Stimulated activated memory B cell treated with anti-CD40 and anti-IgM and Interleukin-4, amounts not matched to agents 10 μg/mL and 1 μg/mL and 100 μg/mL, for 72 hours (primary cell): Measurements from ENCODE around the gene DNAH10.

Source experiments
- ATAC-seq: fragments of 150-1000 bp; cut with Tn5 transposase; 2 replicates; pipeline ENCODE4 v1.10.0; 2021
- H3K27ac Mint-ChIP-seq: one replicate; pipeline ENCODE4 v1.8.0; 2022; ENCODE audit warnings: mild to moderate bottlenecking, mixed read lengths
- H3K27me3 Mint-ChIP-seq: one replicate; pipeline ENCODE4 v1.8.0; 2022; ENCODE audit warnings: mixed read lengths
- H3K36me3 Mint-ChIP-seq: one replicate; pipeline ENCODE4 v1.8.0; 2022; ENCODE audit warnings: mixed read lengths
- H3K4me1 Mint-ChIP-seq: one replicate; pipeline ENCODE4 v1.8.0; 2022; ENCODE audit warnings: mixed read lengths
- H3K4me3 Mint-ChIP-seq: one replicate; pipeline ENCODE4 v1.8.0; 2022; ENCODE audit warnings: mild to moderate bottlenecking, moderate library complexity, mixed read lengths
- H3K9me3 Mint-ChIP-seq: one replicate; pipeline ENCODE4 v1.8.0; 2022; ENCODE audit warnings: mixed read lengths

DNAH10 gene

DNA sequence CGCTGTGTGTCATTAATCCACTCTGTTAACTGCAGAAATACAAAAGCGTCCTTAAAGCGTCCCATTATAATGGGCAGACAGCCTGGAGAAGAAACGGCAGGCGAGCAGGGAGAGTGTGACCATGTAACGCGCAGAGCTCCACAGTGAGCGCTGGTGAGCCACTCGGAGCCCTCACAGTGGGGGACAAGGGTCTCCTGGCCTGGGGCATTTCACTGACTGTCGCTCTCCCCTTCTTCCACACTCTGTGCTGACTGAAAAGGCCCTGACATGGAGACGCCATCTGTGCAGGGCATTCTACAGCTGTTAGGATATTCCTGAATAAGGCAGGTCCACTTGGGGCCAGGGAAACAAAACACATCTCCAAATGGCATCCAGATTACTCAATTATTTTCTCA is 186.3 kb downstream of the DNAH10 start:
- no peak for ATAC-seq
- Mint-ChIP-seq H3K27me3 (no peaks in the 10 kb centered on the region), H3K4me1 (no peaks in the 10 kb centered on the region), H3K27ac (no peak overlapping the region), H3K36me3 (peaks cover 17% of the 10 kb centered on the region), H3K4me3 (no peak overlapping the region), H3K9me3 (no peaks in the 10 kb centered on the region)

DNA sequence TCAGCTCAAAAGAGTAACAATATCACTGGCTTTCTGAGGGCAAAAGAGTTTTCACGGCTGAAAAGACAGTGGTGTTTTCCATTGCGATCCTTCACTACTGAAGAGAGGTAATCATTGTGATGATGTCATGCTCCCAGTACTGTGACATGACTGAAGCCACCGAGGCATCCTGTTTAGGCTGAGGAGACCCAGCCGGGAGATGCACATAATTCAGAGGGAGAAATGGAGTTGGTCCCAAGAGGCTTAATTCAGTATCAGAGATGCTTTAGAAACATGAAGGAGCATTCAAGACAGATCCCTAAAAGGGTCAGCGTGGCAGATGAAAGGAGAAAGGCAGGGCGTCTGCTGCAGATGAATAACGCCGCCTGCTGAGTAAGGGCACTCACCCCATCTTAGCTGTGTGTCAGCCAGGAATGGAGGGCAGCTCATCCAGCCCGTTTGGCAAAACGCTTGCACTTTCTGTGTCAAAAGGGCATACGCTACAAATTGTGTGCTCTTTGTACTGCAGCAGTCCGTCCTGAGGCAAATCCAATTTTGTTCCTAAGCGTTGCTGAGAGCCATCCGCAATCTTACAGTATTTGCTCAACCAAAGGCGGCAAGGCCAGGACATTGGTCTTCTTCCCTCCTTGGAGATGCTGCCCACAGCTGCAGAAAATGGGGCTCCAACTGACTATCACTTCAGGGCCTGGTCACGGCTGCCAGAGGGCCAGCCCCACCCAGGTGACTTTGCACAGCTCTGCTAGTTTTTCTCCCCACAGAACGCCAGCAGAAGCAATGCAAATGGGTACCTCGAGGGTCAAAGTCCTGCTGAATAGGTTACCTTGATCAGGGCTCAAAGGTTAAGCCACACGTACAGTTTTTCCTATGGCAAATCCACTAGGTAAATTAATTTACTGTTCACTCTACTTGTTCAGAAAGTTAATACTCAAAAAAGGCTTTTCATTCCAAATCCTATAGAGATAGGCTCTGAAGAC is 187.0 kb downstream of the DNAH10 start:
- Mint-ChIP-seq H3K27me3 (no peaks in the 10 kb centered on the region), H3K27ac (no peak overlapping the region), H3K4me3 (no peak overlapping the region), H3K9me3 (no peaks in the 10 kb centered on the region), H3K4me1 (no peaks in the 10 kb centered on the region), H3K36me3 (peaks cover 17% of the 10 kb centered on the region)
- ATAC-seq = no peak

DNA sequence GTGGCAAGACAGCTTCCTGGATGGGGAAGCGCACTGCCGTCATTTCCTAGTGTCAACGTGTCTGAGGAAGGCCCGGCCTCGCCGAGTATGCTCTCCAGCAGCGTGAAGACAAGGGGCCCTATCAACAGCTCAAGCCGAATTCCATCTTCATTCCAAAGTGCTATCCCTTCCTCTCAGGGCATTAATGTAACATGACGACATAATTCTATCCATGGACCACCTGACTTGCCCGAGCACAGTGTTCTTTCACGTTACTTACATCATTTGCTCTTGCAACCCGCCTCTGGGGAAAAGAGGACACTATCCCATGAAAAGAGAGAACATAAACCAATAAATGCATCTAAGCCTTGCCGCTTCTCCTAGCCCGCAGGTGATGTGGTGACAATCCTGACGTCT is 187.7 kb downstream of the DNAH10 start:
- H3K36me3 Mint-ChIP-seq = peaks cover 12% of the 10 kb centered on the region
- H3K27me3 Mint-ChIP-seq = no peaks in the 10 kb centered on the region
- no peaks in the 10 kb centered on the region for H3K9me3 Mint-ChIP-seq
- no peaks in the 10 kb centered on the region for H3K4me1 Mint-ChIP-seq
- no peak overlapping the region for H3K4me3 Mint-ChIP-seq
- no peak overlapping the region for H3K27ac Mint-ChIP-seq
- no peak for ATAC-seq

- no peaks in the 10 kb centered on the region for H3K27me3 Mint-ChIP-seq
- H3K4me1 Mint-ChIP-seq = no peaks in the 10 kb centered on the region
- no peak overlapping the region for H3K27ac Mint-ChIP-seq
- ATAC-seq = no peak
- no peaks in the 10 kb centered on the region for H3K9me3 Mint-ChIP-seq
- no peak overlapping the region for H3K4me3 Mint-ChIP-seq
- peaks cover 9% of the 10 kb centered on the region for H3K36me3 Mint-ChIP-seq
Measured at GRCh38 chr12:123950476-123951349, 188.6 kb downstream of the DNAH10 start.

GRCh38 chr12:123951467-123951866 is 189.4 kb downstream of the DNAH10 start:
- H3K4me3 Mint-ChIP-seq = no peak overlapping the region
- no peak for ATAC-seq
- H3K27ac Mint-ChIP-seq = no peak overlapping the region
- peaks cover 1% of the 10 kb centered on the region for H3K36me3 Mint-ChIP-seq
- no peaks in the 10 kb centered on the region for H3K9me3 Mint-ChIP-seq
- no peaks in the 10 kb centered on the region for H3K27me3 Mint-ChIP-seq
- no peaks in the 10 kb centered on the region for H3K4me1 Mint-ChIP-seq

DNA sequence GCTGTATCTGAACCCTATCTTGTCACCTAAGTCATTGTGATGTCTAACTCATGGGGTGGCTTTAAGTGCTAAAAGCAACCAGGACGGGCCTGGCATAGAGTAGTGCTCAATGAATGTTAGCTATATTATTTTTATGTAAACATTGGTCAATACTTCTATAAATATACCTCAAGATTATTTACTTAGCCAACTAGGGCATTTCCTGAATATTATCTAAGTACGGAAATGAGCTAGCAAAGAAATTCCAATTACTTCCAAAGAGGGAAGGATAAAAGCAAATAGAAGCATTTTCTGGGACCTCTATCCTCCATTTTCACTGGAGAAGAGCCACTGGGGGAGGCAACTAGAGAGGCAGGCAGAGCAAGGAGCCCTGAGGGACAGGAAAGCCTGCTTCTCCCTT is 189.9 kb downstream of the DNAH10 start:
- no peak overlapping the region for H3K27ac Mint-ChIP-seq
- no peak for ATAC-seq
- no peaks in the 10 kb centered on the region for H3K4me1 Mint-ChIP-seq
- H3K9me3 Mint-ChIP-seq = no peaks in the 10 kb centered on the region
- no peaks in the 10 kb centered on the region for H3K27me3 Mint-ChIP-seq
- no peak overlapping the region for H3K4me3 Mint-ChIP-seq
- H3K36me3 Mint-ChIP-seq = no peaks in the 10 kb centered on the region

- H3K27ac Mint-ChIP-seq = no peak overlapping the region
- H3K4me3 Mint-ChIP-seq = no peak overlapping the region
- no peak for ATAC-seq
- H3K9me3 Mint-ChIP-seq = no peaks in the 10 kb centered on the region
- H3K27me3 Mint-ChIP-seq = no peaks in the 10 kb centered on the region
- no peaks in the 10 kb centered on the region for H3K4me1 Mint-ChIP-seq
- H3K36me3 Mint-ChIP-seq = no peaks in the 10 kb centered on the region
Measured at GRCh38 chr12:123954647-123955350, 192.7 kb downstream of the DNAH10 start.

GRCh38 chr12:123956249-123956648 is 194.1 kb downstream of the DNAH10 start:
- no peak overlapping the region for H3K4me3 Mint-ChIP-seq
- H3K4me1 Mint-ChIP-seq = no peaks in the 10 kb centered on the region
- H3K9me3 Mint-ChIP-seq = no peaks in the 10 kb centered on the region
- no peak for ATAC-seq
- H3K27me3 Mint-ChIP-seq = no peaks in the 10 kb centered on the region
- H3K36me3 Mint-ChIP-seq = no peaks in the 10 kb centered on the region
- no peak overlapping the region for H3K27ac Mint-ChIP-seq

- ATAC-seq = no peak
- no peak overlapping the region for H3K27ac Mint-ChIP-seq
- H3K4me1 Mint-ChIP-seq = no peaks in the 10 kb centered on the region
- H3K4me3 Mint-ChIP-seq = no peak overlapping the region
- H3K27me3 Mint-ChIP-seq = no peaks in the 10 kb centered on the region
- H3K36me3 Mint-ChIP-seq = no peaks in the 10 kb centered on the region
- no peaks in the 10 kb centered on the region for H3K9me3 Mint-ChIP-seq
Measured at GRCh38 chr12:123957196-123957595, 195.1 kb downstream of the DNAH10 start.

- no peak for ATAC-seq
- Mint-ChIP-seq H3K9me3 (no peaks in the 10 kb centered on the region), H3K4me3 (no peak overlapping the region), H3K36me3 (no peaks in the 10 kb centered on the region), H3K27ac (no peak overlapping the region), H3K27me3 (no peaks in the 10 kb centered on the region), H3K4me1 (no peaks in the 10 kb centered on the region)
Measured at GRCh38 chr12:123958462-123958861, 196.4 kb downstream of the DNAH10 start.

- Mint-ChIP-seq H3K27me3 (no peaks in the 10 kb centered on the region), H3K4me1 (no peaks in the 10 kb centered on the region), H3K4me3 (no peak overlapping the region), H3K27ac (no peak overlapping the region), H3K9me3 (no peaks in the 10 kb centered on the region), H3K36me3 (no peaks in the 10 kb centered on the region)
- ATAC-seq = no peak
Measured at GRCh38 chr12:123958876-123959275, 196.8 kb downstream of the DNAH10 start.

DNA sequence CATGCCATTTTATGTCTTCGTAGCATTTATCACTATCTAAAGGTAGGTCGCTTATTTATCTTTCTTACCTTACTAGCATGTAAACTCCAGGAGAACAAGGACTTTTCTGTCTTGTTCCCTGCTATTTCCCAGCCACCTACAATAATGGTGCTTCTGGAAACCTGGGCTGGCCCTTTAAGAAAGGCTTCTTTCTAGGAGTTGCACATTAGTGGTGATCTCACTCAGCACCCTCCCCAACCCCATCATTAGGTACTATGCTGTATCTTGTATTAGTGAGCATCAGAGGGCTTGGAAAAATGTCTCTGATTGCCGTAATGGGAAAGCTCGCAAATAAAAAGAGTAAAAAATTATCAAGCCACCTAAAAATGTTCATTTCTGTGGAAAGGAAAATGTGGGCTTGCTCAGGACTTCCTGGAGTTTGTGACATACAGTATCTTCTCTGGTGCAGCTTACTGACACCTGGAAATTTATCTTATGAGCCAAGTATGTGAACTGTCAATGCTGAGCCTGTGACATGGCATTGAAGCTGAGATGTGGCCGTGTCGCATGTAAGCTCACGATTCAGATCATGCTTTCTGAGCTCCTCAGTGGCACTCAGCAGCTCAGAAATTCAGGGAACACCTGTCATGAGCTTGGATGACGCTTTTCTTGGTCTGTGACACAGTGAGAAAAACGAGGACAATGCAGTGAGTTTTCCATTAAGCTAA is 198.1 kb downstream of the DNAH10 start:
- H3K27ac Mint-ChIP-seq = no peak overlapping the region
- no peaks in the 10 kb centered on the region for H3K27me3 Mint-ChIP-seq
- H3K36me3 Mint-ChIP-seq = no peaks in the 10 kb centered on the region
- no peaks in the 10 kb centered on the region for H3K9me3 Mint-ChIP-seq
- no peak overlapping the region for H3K4me3 Mint-ChIP-seq
- no peaks in the 10 kb centered on the region for H3K4me1 Mint-ChIP-seq
- no peak for ATAC-seq

DNA sequence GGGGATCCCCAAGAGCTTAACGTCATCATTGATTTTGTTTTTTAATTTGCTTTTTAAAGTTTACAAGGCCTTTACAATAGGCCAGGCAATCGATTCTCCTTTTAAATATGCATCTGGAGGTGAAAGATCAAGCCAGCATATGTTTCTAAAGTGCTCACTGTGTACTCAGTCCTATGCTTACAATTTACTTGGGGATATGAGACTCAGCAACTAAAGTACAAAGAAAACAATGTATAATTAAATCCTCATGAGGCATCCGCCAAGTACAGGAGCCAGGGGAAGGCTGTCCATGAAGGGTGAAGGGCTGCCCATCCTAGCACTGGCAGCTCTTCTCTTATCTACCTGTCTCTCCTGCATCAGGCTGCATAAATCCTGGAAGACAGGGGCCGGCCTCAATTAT is 198.8 kb downstream of the DNAH10 start:
- no peaks in the 10 kb centered on the region for H3K4me1 Mint-ChIP-seq
- no peaks in the 10 kb centered on the region for H3K36me3 Mint-ChIP-seq
- H3K9me3 Mint-ChIP-seq = no peaks in the 10 kb centered on the region
- no peak overlapping the region for H3K27ac Mint-ChIP-seq
- ATAC-seq = no peak
- no peak overlapping the region for H3K4me3 Mint-ChIP-seq
- no peaks in the 10 kb centered on the region for H3K27me3 Mint-ChIP-seq

DNA sequence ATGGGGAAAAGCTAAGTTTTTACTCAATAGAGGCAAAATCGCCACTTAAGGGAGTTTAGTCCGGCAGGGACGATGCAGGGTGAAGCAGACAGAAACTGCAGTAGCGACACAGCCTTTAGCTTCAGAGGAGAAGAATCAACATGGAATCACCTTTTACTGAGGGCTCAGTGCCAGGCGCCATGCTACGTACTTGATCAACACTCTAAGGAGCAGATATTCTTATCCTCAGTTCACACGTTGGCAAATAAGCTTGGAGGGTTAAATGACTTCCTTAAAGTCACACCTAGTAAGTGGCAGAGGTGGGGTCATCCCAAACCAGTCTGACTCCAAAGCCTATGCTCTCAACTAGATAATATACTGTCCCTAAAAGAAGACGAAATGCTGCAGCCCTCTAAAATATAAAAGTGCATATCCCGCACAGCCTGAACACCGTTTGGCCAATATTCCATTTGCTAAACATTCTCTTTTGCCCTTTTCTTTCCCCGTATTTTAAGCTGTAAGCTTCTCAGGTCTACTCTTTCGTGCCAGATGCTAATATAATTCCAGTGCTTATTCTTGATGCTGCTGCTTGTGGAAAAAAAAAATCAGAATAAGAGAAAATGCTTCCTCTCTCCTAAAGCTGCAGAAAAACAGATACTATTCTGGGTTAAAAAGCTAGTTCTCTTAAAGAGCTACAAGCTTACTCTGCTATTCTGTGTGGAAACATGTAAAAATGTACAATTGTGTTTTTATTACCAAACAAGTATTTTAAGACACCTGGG is 199.7 kb downstream of the DNAH10 start:
- Mint-ChIP-seq H3K27ac (no peak overlapping the region), H3K9me3 (no peaks in the 10 kb centered on the region), H3K4me3 (no peak overlapping the region), H3K4me1 (no peaks in the 10 kb centered on the region), H3K36me3 (no peaks in the 10 kb centered on the region), H3K27me3 (no peaks in the 10 kb centered on the region)
- no peak for ATAC-seq
